Hematopoietic multipotent progenitor cell treated with erythropoietin and hydrocortisone succinate and interleukin-3 and kit ligand, for 8 days (in vitro differentiated cells): ENCODE measurements around the gene LOC101059915.
"Not testable (repeated sequence)": the region's sequence is repeated elsewhere in the genome, so short reads cannot be mapped to it uniquely, and the experiment has no call there.

Experiments used
- DNase-seq: peaks from one replicate; pipeline ENCODE4 v3.0.0-alpha.2; 2015

The LOC101059915 gene

DNA sequence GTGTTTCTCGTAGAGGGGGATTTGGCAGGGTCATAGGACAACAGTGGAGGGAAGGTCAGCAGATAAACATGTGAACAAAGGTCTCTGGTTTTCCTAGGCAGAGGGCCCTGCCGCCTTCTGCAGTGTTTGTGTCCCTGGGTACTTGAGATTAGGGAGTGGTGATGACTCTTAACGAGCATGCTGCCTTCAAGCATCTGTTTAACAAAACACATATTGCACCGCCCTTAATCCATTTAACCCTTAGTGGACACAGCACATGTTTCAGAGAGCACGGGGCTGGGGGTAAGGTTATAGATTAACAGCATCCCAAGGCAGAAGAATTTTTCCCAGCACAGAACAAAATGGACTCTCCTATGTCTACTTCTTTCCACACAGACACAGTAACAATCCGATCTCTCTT is 22.9 kb upstream of the LOC101059915 start:
- not testable (repeated sequence) for DNase-seq

GRCh38 chrX:71650333-71650969 is 16.9 kb upstream of the LOC101059915 start:
- DNase-seq = peak; percentile 43

DNA sequence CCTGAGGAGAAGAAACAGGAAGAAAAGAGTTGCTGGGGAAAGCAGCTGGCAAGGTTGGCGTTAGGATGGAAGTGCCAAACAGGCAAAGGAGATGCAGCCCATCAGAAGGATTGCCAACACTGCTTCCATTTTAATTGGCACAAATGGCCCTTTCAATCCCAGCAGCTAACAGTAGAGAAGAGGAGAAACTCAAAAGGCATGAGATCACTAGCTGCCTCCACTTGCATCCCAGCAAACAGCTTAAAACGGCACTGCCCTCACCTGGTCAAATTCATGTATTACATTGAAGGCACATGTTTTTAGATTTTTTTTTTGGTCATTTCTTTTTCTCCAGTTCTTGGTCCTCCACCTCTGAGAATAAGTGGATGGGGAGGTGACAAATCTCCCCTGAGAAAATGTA is 14.9 kb upstream of the LOC101059915 start:
- DNase-seq = peak; percentile 77

- no peak for DNase-seq
Observed at GRCh38 chrX:71653344-71653743, 14.0 kb upstream of the LOC101059915 start.

GRCh38 chrX:71657267-71657666 is 10.1 kb upstream of the LOC101059915 start:
- no peak for DNase-seq

DNA sequence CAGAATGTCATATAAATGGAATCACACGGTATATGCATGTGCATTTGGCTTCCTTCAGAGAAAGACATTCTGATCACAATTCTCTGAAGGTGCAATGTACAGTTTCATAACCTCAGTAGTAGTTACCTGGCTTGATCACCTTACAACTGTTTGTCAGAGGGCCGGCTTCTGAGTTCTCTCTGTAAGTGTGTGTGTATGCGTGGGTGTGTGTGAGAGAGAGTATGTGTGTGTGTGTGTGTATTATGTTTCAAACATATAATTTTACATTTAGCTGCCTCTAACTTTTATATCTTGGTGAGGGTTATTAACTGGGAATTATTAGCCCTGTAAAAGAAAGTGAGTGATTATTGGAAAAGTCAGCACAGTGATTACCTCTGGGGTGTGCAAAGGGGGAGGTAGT is 8.0 kb upstream of the LOC101059915 start:
- no peak for DNase-seq

DNA sequence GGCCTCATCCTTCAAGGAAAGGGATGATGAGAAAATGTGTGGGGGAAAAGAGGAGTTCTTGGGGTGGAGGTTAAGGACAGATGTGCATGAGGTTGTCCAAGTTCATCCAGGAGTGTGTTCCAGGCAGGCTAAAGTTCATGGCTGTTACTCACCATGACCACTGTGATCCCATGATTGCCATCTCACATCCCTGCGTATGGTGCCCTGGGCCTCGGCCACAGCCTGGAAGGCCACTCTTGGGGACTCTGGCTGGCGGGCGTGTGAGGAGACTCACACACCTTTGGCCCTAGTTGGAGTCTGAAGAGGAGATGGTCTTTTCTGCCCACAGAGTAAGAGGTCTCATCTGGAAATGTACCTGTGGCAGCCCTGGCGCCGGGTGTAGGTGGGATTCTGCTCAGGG is 7.4 kb upstream of the LOC101059915 start:
- no peak for DNase-seq

DNA sequence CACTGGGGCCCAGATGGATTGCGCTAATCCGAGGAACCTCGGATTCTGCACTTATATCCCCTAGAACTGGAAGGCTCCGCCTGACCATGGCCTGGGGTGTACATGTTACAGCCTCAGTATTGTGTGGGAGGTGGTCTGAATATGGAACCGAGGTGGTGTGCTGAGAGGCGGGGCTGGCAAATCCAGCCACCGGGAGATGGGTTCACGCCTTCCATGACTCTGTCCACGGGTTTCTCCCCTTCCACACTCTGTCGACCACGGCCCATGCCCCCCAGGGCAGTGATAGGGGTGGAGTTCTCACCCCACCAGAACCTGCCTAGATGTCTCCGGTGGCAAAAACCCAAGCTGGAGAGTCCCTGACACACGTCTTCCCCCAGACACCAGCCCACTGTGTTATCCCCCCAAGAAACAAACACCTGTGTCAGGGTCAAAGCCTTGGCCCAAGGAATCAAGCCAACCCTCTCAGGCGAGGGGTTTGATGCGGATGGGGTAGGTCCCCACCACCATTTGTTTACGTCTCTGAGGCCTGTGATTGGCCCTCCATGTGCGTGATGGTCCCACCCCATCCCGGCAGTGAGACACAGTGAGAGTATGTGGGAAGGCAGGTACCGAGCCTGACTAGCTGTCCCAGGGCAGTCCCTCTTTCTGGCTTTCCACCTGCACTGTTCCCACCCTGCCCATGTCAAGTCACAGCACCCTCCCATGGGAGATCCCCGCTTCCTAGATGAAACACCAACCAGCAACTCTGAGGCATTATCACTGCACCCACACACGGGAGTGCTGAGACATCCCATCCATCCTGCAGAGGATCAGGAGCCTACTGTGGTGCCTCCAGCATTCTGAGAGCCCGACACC is 6.6 kb upstream of the LOC101059915 start:
- no peak for DNase-seq

GRCh38 chrX:71661919-71662318 is 5.4 kb upstream of the LOC101059915 start:
- no peak for DNase-seq

GRCh38 chrX:71662654-71663053 is 4.7 kb upstream of the LOC101059915 start:
- not testable (repeated sequence) for DNase-seq

DNA sequence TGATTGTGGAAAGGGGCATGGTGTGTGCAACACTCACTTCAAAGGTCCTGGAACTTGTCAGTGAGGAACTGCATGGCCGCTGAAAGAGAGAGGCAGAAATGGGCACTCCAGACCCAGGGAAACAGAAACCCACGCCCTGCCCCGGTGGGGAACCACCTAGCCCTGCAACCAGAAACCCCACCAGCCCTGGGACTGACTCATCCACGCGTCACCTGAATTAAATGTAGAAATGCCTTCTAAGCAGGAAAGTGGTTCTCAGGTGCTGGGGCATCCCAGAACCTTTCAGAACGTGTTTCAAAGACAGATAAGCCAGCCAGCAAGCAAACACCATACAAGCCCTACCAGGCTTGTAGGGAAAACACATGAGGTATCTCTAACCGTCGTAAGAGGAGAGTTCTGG is 4.1 kb upstream of the LOC101059915 start:
- DNase-seq = not testable (repeated sequence)

DNA sequence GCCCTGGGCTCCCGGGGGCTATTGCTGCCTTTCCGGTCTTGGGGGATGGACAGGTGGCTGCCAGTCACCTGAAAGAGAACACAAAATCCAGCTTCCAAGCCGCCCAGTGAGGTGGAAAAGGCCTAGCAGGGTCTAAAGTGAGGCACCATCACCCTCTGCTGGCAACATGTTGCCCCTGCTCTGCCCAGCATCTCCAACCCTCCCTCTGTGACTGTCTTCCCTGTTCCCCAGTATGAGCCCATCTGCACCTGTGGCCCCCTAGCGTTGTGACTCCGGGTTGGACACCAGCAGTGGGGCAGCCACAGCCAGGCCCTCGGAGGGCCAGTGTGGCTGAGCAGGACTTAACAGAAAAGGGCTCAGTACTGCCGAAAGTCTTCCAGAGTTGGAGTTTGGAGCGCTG is 3.1 kb upstream of the LOC101059915 start:
- peak; percentile 63 for DNase-seq

- DNase-seq = no peak
Observed at GRCh38 chrX:71664889-71665491, 2.4 kb upstream of the LOC101059915 start.

- DNase-seq = no peak
Observed at GRCh38 chrX:71665747-71666146, 1.6 kb upstream of the LOC101059915 start.

GRCh38 chrX:71666240-71667223 is 814 bp upstream of the LOC101059915 start:
- no peak for DNase-seq

GRCh38 chrX:71668248-71668595 is 876 bp downstream of the LOC101059915 start:
- DNase-seq = no peak

GRCh38 chrX:71669492-71669891 is 2.1 kb downstream of the LOC101059915 start:
- DNase-seq = no peak

DNA sequence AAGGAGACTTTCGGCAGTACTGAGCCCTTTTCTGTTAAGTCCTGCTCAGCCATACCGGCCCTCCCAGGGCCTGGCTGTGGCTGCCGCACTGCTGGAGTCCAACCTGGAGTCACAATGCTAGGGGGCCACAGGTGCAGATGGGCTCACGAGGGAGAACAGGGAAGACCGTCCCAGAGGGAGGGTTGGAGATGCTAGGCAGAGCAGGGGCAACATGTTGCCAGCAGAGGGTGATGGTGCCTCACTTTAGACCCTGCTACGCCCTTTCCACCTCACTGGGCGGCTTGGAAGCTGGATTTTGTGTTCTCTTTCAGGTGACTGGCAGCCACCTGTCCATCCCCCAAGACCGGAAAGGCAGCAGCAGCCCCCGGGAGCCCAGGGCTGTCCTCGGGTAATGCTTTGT is 2.6 kb downstream of the LOC101059915 start:
- DNase-seq = peak; percentile 30

DNA sequence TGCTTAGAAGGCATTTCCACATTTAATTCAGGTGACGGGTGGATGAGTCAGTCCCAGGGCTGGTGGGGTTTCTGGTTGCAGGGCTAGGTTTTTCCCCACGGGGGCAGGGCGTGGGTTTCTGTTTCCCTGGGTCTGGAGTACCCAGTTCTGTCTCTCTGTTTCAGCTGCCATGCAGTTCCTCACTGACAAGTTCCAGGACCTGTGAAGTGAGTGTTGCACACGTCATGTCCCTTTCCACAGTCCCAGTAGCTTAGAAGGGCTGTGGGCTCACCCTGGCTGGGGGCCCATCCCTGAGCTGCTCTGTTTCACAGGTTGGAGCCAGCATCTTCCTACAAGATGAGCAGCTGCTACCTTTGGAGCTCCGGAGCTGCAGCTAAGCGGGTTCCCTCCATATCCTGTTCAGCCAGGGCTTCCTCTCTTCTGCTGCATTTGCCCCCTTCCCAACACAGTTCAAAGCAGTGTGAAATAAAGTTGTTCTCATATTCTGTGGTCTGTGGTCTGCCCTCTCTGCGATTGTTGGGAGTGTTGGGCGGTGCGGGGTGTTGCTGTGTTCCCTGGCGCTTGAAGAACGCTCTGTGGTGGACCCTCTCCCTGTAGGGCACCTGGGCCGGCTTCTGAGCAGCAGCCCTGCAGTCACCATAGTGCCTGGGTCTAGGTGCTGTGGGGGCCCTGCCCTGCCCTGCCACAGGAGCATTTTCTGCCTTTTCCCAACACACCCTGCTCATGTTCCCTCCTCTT is 3.9 kb downstream of the LOC101059915 start:
- no peak for DNase-seq

DNA sequence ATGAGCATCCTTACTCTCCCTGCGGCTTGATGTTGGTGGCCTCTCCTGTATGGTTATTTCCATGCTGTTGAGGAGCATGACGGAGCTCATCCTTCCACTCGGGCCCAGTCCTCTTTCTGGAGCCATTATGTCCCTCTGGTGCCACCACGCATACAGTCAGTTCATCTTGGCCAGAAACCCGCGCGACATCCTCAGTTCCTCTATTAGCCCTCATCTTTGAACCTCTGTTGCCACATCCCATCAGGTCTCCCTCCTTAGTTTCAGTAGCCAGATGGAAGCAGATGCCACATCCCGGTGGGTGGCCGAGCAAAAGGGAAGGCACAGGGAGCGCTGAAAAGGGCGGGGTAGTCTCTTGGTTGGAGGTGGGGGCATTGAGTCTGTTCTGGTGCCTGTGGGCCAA is 4.6 kb downstream of the LOC101059915 start:
- no peak for DNase-seq

DNA sequence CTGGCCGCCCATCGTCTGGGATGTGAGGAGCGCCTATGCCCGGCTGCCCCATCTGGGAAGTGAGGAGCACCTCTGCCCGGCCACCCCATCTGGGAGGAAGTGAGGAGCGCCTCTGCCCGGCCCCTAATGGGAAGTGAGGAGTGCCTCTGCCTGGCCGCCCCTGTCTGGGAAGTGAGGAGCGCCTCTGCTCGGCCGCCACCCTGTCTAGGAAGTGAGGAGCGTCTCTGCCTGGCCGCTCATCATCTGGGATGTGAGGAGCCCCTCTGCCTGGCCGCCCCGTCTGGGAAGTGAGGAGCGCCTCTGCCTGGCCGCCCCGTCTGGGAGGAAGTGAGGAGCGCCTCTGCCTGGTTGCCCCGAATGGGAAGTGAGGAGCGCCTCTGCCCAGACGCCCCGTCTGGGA is 8.3 kb downstream of the LOC101059915 start:
- DNase-seq = not testable (repeated sequence)
